DMS79 treated with DMSO at 0.1 percent for 48 hours (cell line): ENCODE results near the gene PIGU.
"Not testable (repeated sequence)": the region's sequence is repeated elsewhere in the genome, so short reads cannot be mapped to it uniquely, and the experiment has no call there.

Experiments used
- DNase-seq: peaks from one replicate; lab custom pipeline; 2025; lab: John Stamatoyannopoulos, UW

Gene PIGU

GRCh38 chr20:34706912-34707784 lies 30.3 kb upstream of the PIGU start:
- no peak for DNase-seq

- no peak for DNase-seq
These were observed 29.5 kb upstream of the PIGU start for GRCh38 chr20:34706302-34706875.

GRCh38 chr20:34705397-34706301 lies 28.8 kb upstream of the PIGU start:
- peak; percentile 38 for DNase-seq

- no peak for DNase-seq
These were observed 28.1 kb upstream of the PIGU start for GRCh38 chr20:34705008-34705396.

GRCh38 chr20:34704177-34705007 lies 27.5 kb upstream of the PIGU start, which contains the start of gene TP53INP2:
TP53INP2 (plus strand) TSS chr20:34704344; CDS start chr20:34708740, 4,396 bp downstream.
- DNase-seq, result peak; percentile 80

GRCh38 chr20:34703424-34704176 lies 26.7 kb upstream of the PIGU start:
- peak; percentile 15 for DNase-seq

GRCh38 chr20:34703061-34703423 lies 26.1 kb upstream of the PIGU start:
- no peak for DNase-seq

GRCh38 chr20:34701405-34702085 lies 24.7 kb upstream of the PIGU start:
- no peak for DNase-seq

GRCh38 chr20:34693414-34693813 lies 16.5 kb upstream of the PIGU start:
- DNase-seq, result no peak

- DNase-seq, result no peak
These were observed 14.9 kb upstream of the PIGU start for GRCh38 chr20:34691838-34692237.

GRCh38 chr20:34689486-34689885 lies 12.6 kb upstream of the PIGU start:
- DNase-seq, result no peak

GRCh38 chr20:34683667-34684066 lies 6.8 kb upstream of the PIGU start:
- no peak for DNase-seq

GRCh38 chr20:34680586-34681175 lies 3.8 kb upstream of the PIGU start:
- no peak for DNase-seq

GRCh38 chr20:34675993-34676641 lies 775 bp downstream of the PIGU start:
- DNase-seq, result no peak

- DNase-seq, result no peak
These were observed 1.3 kb downstream of the PIGU start for GRCh38 chr20:34675561-34675960.

GRCh38 chr20:34673412-34673811 lies 3.5 kb downstream of the PIGU start:
- no peak for DNase-seq

- no peak for DNase-seq
These were observed 7.8 kb downstream of the PIGU start for GRCh38 chr20:34669094-34669493.

GRCh38 chr20:34664751-34665150 lies 12.1 kb downstream of the PIGU start:
- DNase-seq, result not testable (repeated sequence)

GRCh38 chr20:34663213-34663943 lies 13.5 kb downstream of the PIGU start:
- peak; percentile 18 for DNase-seq
